K562 (cell line): Measurements from ENCODE around the gene ZNF460. TPM values are rescaled to one million over a fixed set of nuclear protein-coding genes. Genes with fewer than 3 reads are reported as not detected.

Source experiments
- ASH1L ChIP-seq: fragments of 450-650 bp; IDR thresholded peaks from 2 replicates; pipeline ENCODE4 v1.6.1; 2018; ENCODE audit warnings: borderline replicate concordance, mild to moderate bottlenecking, low read depth; ENCODE audit not compliant: partially characterized antibody
- CCAR2 ChIP-seq: fragments of 200-400 bp; formaldehyde crosslinking; IDR thresholded peaks from 2 replicates; pipeline ENCODE4 v1.6.1; 2017; ENCODE audit warnings: mild to moderate bottlenecking, low read depth, low read length
- ETV5 ChIP-seq: sonication (generic); formaldehyde crosslinking; IDR thresholded peaks from 2 replicates; pipeline ENCODE4 v1.4.0; 2020; ENCODE audit warnings: low read depth, mild to moderate bottlenecking, missing genetic modification reagents
- GATAD2B ChIP-seq: fragments of 450-650 bp; IDR thresholded peaks from 2 replicates; pipeline ENCODE4 v1.6.1; 2017; ENCODE audit warnings: mild to moderate bottlenecking, borderline replicate concordance
- HNRNPLL ChIP-seq: fragments of 200-400 bp; formaldehyde crosslinking; IDR thresholded peaks from 2 replicates; pipeline ENCODE4 v1.6.1; 2017; ENCODE audit warnings: low read length, low read depth, mild to moderate bottlenecking; ENCODE audit not compliant: poor library complexity, severe bottlenecking
- HNRNPUL1 ChIP-seq: fragments of 200-400 bp; formaldehyde crosslinking; IDR thresholded peaks from 2 replicates; pipeline ENCODE4 v1.6.1; 2017; ENCODE audit warnings: low read length
- MTF1 ChIP-seq: fragments of 250-450 bp; sonication (Bioruptor Pico); IDR thresholded peaks from 2 replicates; pipeline ENCODE4 v1.9.0; 2021; ENCODE audit warnings: moderate library complexity, mild to moderate bottlenecking, inconsistent platforms, borderline replicate concordance
- NRF1 ChIP-seq, 2 experiments: fragments of 450-650 bp; IDR thresholded peaks in 1 of 2; conservative IDR thresholded peaks in 1 of 2; 2 replicates each; pipeline ENCODE4 v1.6.1; 2014; ENCODE audit warnings: mild to moderate bottlenecking in 2 of 2
- RBBP5 ChIP-seq: fragments of 200-600 bp; sonication (generic); IDR thresholded peaks from 2 replicates; pipeline ENCODE4 v1.6.1; 2012; ENCODE audit warnings: borderline replicate concordance, mild to moderate bottlenecking, low read length, control low read depth, inconsistent platforms; ENCODE audit not compliant: insufficient read depth, poor library complexity, severe bottlenecking
- SMC3 ChIP-seq: conservative IDR thresholded peaks from 2 replicates; pipeline ENCODE4 v1.6.1; 2011; ENCODE audit warnings: low read depth, low read length, improper control_type of control experiment; ENCODE audit not compliant: insufficient read depth
- SRSF3 ChIP-seq: fragments of 200-400 bp; formaldehyde crosslinking; IDR thresholded peaks from 2 replicates; pipeline ENCODE4 v1.6.1; 2016; ENCODE audit warnings: mild to moderate bottlenecking, low read length, moderate library complexity; ENCODE audit not compliant: insufficient read depth
- TCFL5 ChIP-seq: fragments of 250-450 bp; sonication (Bioruptor Pico); conservative IDR thresholded peaks from 2 replicates; pipeline ENCODE4 v1.6.1; 2021; ENCODE audit warnings: mild to moderate bottlenecking, moderate library complexity, matching md5 sums
- XRCC4 ChIP-seq: IDR thresholded peaks from one replicate; pipeline ENCODE4 v1.6.1; 2011; ENCODE audit not compliant: insufficient read depth, insufficient read length; ENCODE audit errors: extremely low read depth
- ZNF124 ChIP-seq: sonication (generic); formaldehyde crosslinking; IDR thresholded peaks from 2 replicates; pipeline ENCODE4 v1.8.1; 2022; ENCODE audit warnings: missing genetic modification reagents
- ZNF24 ChIP-seq: fragments of 450-650 bp; IDR thresholded peaks from 2 replicates; pipeline ENCODE4 v1.6.1; 2016
- ZNF3 ChIP-seq: fragments of 250-450 bp; sonication (Bioruptor Pico); IDR thresholded peaks from 2 replicates; pipeline ENCODE4 v1.5.0; 2021; ENCODE audit warnings: mild to moderate bottlenecking, moderate library complexity
- ZNF436 ChIP-seq: fragments of 250-450, 450-650 bp; sonication (Bioruptor Pico); formaldehyde crosslinking; IDR thresholded peaks from 2 replicates; pipeline ENCODE4 v1.7.0; 2020; ENCODE audit warnings: mild to moderate bottlenecking
- ZNF592 ChIP-seq: fragments of 450-650 bp; IDR thresholded peaks from 2 replicates; pipeline ENCODE4 v1.6.1; 2017; ENCODE audit warnings: antibody characterized with exemption, mild to moderate bottlenecking
- polyA plus RNA-seq, 8 experiments: library from polyadenylated mRNA; depleted of rRNA in 4 of 8; stranded (reverse) in 5 of 8; unstranded in 3 of 8; fragments of >200 nt; fragmentation: Nextera tagmentation in 2 of 8; fragmentation: Illumina TruSeq in 1 of 8; extraction: Ambion mirVana in 2 of 8; extraction: Trizol in 1 of 8; gene quantifications; 2 replicates each; pipeline versions ENCODE4 v1.2.1 to v1.2.3, GENCODE V29; 2011 to 2014; ENCODE audit warnings: inconsistent platforms in 1 of 8, missing spikeins in 1 of 8
- total RNA-seq, 7 experiments: library from RNA; depleted of rRNA in 6 of 7; stranded (reverse); fragments of >200 nt in 6 of 7; fragmentation: Illumina TruSeq in 2 of 7; extraction: Trizol in 2 of 7; gene quantifications; 2 replicates each; pipeline versions ENCODE4 v1.2.1 to v1.2.3, GENCODE V29; 2011 to 2021; ENCODE audit warnings: low replicate concordance in 1 of 7
- TF ChIP-seq, protein P1 (sequence below), 3 experiments: fragments of 200-800 bp in 1 of 3; sonication (Bioruptor generic) in 1 of 3; sonication (generic) in 1 of 3; formaldehyde crosslinking in 1 of 3; IDR thresholded peaks; 2 replicates each; pipeline versions ENCODE4 v1.6.1 to v1.8.0; 2016 to 2022; ENCODE audit warnings: mild to moderate bottlenecking in 2 of 3, missing compliant biosample characterization in 2 of 3, missing genetic modification characterization in 2 of 3, missing genetic modification reagents in 1 of 3
- TF ChIP-seq, protein P2 (sequence below): fragments of 450-650 bp; formaldehyde crosslinking; IDR thresholded peaks from 2 replicates; pipeline ENCODE4 v1.4.0; 2020; ENCODE audit warnings: mild to moderate bottlenecking, moderate library complexity

Gene ZNF460
- total and polyA plus RNA-seq, 9 of the 15 experiments (the other 6 are each of a cell fraction or from before 2014, with no cell fraction given), result 0.45 to 36.2 (median 16.6) TPM

DNA sequence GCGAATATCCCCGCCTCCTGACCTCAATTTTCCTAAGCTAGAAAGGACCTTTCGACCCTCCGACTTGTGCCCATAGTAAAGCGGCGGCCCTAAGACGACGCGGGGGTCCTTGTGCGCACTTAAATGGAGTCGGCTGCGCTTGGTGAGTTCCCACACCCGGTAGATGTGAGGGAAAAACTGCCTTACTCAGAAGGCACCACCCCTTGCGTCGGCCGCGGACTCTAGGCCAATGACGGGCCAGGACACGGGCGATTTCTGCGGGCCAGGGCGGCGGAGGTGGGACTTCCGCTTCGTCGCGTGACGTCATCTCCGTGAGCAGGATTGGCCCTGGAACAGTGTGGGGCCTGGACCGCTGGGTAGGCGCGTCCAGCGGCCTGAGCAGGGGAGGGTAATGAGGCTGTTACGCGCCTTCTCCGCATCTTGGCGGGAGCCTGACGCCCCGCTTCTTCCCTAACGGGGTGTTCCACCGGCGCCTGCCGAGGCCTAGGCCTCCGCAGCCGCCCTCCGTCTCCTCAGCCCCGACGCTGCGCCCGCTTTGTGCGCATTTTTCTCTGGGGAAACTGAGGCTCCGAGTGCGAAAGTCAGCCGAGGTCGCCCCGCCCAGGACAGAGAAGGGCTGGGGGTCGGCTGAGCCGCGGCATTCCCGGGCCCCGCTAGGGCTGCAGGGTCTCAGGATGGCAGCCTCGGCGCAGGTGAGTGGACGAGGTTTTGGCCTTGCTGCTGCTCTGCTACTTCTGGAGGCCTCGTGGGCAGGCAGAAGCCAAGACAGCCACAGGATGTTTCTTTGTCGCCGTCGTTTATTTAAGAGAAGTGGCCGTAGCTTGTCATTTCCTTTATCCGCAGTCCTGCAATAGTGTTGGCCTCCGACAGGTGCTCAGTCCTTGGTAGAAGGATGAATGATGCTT is 40.1 kb downstream of the ZNF460 start, which contains the start of gene ZNF543 (continued):
- TF ChIP-seq TCFL5 (no peak), ETV5 (CRISPR knock-in tag) (0 out of 2 replicates have a peak, but pooled peaks have one; percentile 55), XRCC4 (no peak), HNRNPLL (peak; percentile 95), NRF1 (conservative IDR thresholded peaks at IDR 0.05 in 1 of 2, IDR thresholded peaks at IDR 0.05 in 1 of 2) (peak; percentile 80 to 84), MTF1 (CRISPR knock-in tag) (no peak), HNRNPUL1 (no peak), ZNF592 (no peak), ZNF436 (CRISPR knock-in tag) (no peak), ASH1L (no peak), SRSF3 (no peak), RBBP5 (peak; percentile 86), ZNF24 (no peak), SMC3 (0 out of 2 replicates have a peak, but pooled peaks have one; percentile 6), ZNF124 (CRISPR knock-in tag) (no peak), ZNF3 (CRISPR knock-in tag) (no peak), GATAD2B (no peak), CCAR2 (no peak)
- TF ChIP-seq, protein P1, sequence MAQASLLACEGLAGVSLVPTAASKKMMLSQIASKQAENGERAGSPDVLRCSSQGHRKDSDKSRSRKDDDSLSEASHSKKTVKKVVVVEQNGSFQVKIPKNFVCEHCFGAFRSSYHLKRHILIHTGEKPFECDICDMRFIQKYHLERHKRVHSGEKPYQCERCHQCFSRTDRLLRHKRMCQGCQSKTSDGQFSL (CRISPR knock-in tag; IDR thresholded peaks at IDR 0.05), result no peak
- TF ChIP-seq, protein P1 (tag; IDR thresholded peaks at IDR 0.05), result no peak
- TF ChIP-seq, protein P2, sequence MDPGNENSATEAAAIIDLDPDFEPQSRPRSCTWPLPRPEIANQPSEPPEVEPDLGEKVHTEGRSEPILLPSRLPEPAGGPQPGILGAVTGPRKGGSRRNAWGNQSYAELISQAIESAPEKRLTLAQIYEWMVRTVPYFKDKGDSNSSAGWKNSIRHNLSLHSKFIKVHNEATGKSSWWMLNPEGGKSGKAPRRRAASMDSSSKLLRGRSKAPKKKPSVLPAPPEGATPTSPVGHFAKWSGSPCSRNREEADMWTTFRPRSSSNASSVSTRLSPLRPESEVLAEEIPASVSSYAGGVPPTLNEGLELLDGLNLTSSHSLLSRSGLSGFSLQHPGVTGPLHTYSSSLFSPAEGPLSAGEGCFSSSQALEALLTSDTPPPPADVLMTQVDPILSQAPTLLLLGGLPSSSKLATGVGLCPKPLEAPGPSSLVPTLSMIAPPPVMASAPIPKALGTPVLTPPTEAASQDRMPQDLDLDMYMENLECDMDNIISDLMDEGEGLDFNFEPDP (CRISPR knock-in tag), result no peak
